ENCODE data around the gene TPX2.

- TF ChIP-seq CTCF (IDR thresholded peaks at IDR 0.05) (no peak), ZFX (IDR thresholded peaks at IDR 0.05; ENCODE audit: borderline replicate concordance) (no peak)
These were observed 43.0 kb upstream of the TPX2 start for GRCh38 chr20:31695849-31696804.
